HEK293 (cell line): ENCODE data around the gene DOK5.

ENCODE experiments used
- IKZF3 ChIP-seq: fragments of 450-650 bp; IDR thresholded peaks from 2 replicates; pipeline ENCODE4 v1.5.0; 2018; ENCODE audit warnings: missing biosample characterization, mild to moderate bottlenecking, missing genetic modification characterization, moderate library complexity
- KLF16 ChIP-seq: fragments of 450-650 bp; formaldehyde crosslinking; IDR thresholded peaks from 2 replicates; pipeline ENCODE4 v1.5.1; 2017; ENCODE audit warnings: missing biosample characterization, missing genetic modification characterization
- TCF7L2 ChIP-seq: IDR thresholded peaks from 2 replicates; pipeline ENCODE4 v1.6.1; 2011; ENCODE audit warnings: low read depth, mild to moderate bottlenecking, inconsistent platforms, low read length, moderate library complexity, borderline replicate concordance
- TSHZ1 ChIP-seq: fragments of 450-650 bp; formaldehyde crosslinking; IDR thresholded peaks from 2 replicates; pipeline ENCODE4 v1.5.1; 2016; ENCODE audit warnings: missing biosample characterization, missing genetic modification characterization, borderline replicate concordance
- ZFP3 ChIP-seq: fragments of 450-650 bp; formaldehyde crosslinking; IDR thresholded peaks from 2 replicates; pipeline ENCODE4 v1.5.1; 2016; ENCODE audit warnings: low read depth, missing biosample characterization, missing genetic modification characterization
- ZNF274 ChIP-seq, 2 experiments: fragments of 200-500 bp in 1 of 2; fragments of 450-650 bp in 1 of 2; sonication (Bioruptor generic) in 1 of 2; formaldehyde crosslinking in 1 of 2; IDR thresholded peaks; 2 replicates each; pipeline versions ENCODE4 v1.5.1 to v1.6.1; 2014 to 2016; ENCODE audit warnings: borderline replicate concordance in 1 of 2, inconsistent platforms in 1 of 2, low read length in 1 of 2, missing biosample characterization in 1 of 2, missing genetic modification characterization in 1 of 2
- ZNF350 ChIP-seq: fragments of 450-650 bp; formaldehyde crosslinking; IDR thresholded peaks from 2 replicates; pipeline ENCODE4 v1.5.0; 2017; ENCODE audit warnings: missing biosample characterization, mild to moderate bottlenecking, missing genetic modification characterization
- ZNF416 ChIP-seq: fragments of 450-650 bp; formaldehyde crosslinking; IDR thresholded peaks from 2 replicates; pipeline ENCODE4 v1.5.1; 2016; ENCODE audit warnings: missing biosample characterization, missing genetic modification characterization
- ZNF473 ChIP-seq: fragments of 450-650 bp; formaldehyde crosslinking; IDR thresholded peaks from 2 replicates; pipeline ENCODE4 v1.5.1; 2017; ENCODE audit warnings: missing biosample characterization, missing genetic modification characterization
- ZNF558 ChIP-seq: fragments of 450-650 bp; formaldehyde crosslinking; IDR thresholded peaks from 2 replicates; pipeline ENCODE4 v1.5.1; 2016; ENCODE audit warnings: missing biosample characterization, missing genetic modification characterization
- ZNF626 ChIP-seq: fragments of 450-650 bp; sonication (Bioruptor Pico); formaldehyde crosslinking; IDR thresholded peaks from 2 replicates; pipeline ENCODE4 v1.5.1; 2018; ENCODE audit warnings: missing biosample characterization, missing genetic modification characterization, inconsistent platforms
- ZNF768 ChIP-seq: fragments of 450-650 bp; formaldehyde crosslinking; IDR thresholded peaks from 2 replicates; pipeline ENCODE4 v1.5.1; 2018; ENCODE audit warnings: missing biosample characterization, mild to moderate bottlenecking, missing genetic modification characterization
- TF ChIP-seq, protein P1 (sequence below): fragments of 450-650 bp; formaldehyde crosslinking; IDR thresholded peaks from 2 replicates; pipeline ENCODE4 v1.5.1; 2016; ENCODE audit warnings: missing biosample characterization, missing genetic modification characterization

DNA sequence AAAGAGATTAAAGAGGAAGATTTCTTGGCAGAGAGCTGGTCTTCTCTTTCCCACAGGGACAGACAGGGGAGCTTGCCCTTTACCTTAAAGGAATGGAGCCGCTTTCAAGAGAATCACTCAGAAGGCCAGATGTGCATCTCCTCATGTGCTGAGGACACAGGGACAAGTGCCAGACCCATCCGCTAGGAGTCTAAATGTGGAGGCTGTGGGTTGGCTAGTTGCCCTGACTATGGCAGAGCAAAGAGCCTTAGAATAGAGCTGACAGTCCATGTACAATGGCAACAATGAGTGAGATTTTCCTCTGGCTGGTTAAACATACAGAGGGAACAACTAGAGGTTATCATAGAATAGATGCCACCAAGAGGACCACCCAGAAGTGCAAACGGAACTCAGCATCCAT, 7.3 kb upstream of the DOK5 start:
- TF ChIP-seq IKZF3, result no peak
- TF ChIP-seq, protein P1, sequence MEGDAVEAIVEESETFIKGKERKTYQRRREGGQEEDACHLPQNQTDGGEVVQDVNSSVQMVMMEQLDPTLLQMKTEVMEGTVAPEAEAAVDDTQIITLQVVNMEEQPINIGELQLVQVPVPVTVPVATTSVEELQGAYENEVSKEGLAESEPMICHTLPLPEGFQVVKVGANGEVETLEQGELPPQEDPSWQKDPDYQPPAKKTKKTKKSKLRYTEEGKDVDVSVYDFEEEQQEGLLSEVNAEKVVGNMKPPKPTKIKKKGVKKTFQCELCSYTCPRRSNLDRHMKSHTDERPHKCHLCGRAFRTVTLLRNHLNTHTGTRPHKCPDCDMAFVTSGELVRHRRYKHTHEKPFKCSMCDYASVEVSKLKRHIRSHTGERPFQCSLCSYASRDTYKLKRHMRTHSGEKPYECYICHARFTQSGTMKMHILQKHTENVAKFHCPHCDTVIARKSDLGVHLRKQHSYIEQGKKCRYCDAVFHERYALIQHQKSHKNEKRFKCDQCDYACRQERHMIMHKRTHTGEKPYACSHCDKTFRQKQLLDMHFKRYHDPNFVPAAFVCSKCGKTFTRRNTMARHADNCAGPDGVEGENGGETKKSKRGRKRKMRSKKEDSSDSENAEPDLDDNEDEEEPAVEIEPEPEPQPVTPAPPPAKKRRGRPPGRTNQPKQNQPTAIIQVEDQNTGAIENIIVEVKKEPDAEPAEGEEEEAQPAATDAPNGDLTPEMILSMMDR, result no peak
- TF ChIP-seq ZNF350 (tag by site-specific recombination), result no peak
- TF ChIP-seq ZNF274 (IDR thresholded peaks at IDR 0.05; ENCODE audit: low read length), result no peak
- no peak for TF ChIP-seq ZNF274 (tag by site-specific recombination; IDR thresholded peaks at IDR 0.05; ENCODE audit: borderline replicate concordance)
- no peak for TF ChIP-seq KLF16 (tag by site-specific recombination)
- TF ChIP-seq ZFP3 (tag by site-specific recombination), result no peak
- no peak for TF ChIP-seq ZNF416 (tag by site-specific recombination)
- TF ChIP-seq ZNF768 (tag by site-specific recombination), result no peak
- TF ChIP-seq TSHZ1, result no peak
- no peak for TF ChIP-seq ZNF626
- no peak for TF ChIP-seq ZNF558 (tag by site-specific recombination)
- TF ChIP-seq ZNF473, result no peak
- TF ChIP-seq TCF7L2, result no peak
